ENCODE results near the gene WDR77. TPM values are rescaled to one million over a fixed set of nuclear protein-coding genes. Genes with fewer than 3 reads are reported as not detected.

Gene WDR77
- total and polyA plus RNA-seq, 2 of the 13 experiments (the other 11 are each of a cell fraction or from before 2014, with no cell fraction given), result 90.6 to 108 TPM

GRCh38 chr1:111497592-111497991, 48.5 kb upstream of the WDR77 start:
- H3K27me3 ChIP-seq (ENCODE audit: control insufficient read depth in 1 of 2, insufficient read depth in 2 of 2, low read length in 2 of 2), result no peaks in the 10 kb centered on the region
- H3K27ac ChIP-seq (ENCODE audit: extremely low read length, insufficient read depth, low read length), result no peak overlapping the region
- intact Hi-C loops (cut with micrococcal nuclease; ENCODE audit: unreplicated experiment), result no loop called here
- no peaks in the 10 kb centered on the region for H3K4me1 ChIP-seq (ENCODE audit: insufficient read depth, low read length)
- no TSS peak for BruUV-seq (replicated peaks)
- no peak for TF ChIP-seq HOXA5 (CRISPR knock-in tag; IDR thresholded peaks at IDR 0.05)
- no peak for TF ChIP-seq PPARG (CRISPR knock-in tag; conservative IDR thresholded peaks at IDR 0.05)
- TF ChIP-seq SMAD9 (CRISPR knock-in tag; IDR thresholded peaks at IDR 0.05), result no peak
- TF ChIP-seq, protein P1, sequence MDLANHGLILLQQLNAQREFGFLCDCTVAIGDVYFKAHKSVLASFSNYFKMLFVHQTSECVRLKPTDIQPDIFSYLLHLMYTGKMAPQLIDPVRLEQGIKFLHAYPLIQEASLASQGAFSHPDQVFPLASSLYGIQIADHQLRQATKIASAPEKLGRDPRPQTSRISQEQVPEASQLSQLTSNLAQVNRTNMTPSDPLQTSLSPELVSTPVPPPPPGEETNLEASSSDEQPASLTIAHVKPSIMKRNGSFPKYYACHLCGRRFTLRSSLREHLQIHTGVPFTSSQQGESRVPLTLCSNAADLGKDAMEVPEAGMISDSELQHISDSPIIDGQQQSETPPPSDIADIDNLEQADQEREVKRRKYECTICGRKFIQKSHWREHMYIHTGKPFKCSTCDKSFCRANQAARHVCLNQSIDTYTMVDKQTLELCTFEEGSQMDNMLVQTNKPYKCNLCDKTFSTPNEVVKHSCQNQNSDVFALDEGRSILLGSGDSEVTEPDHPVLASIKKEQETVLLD (CRISPR knock-in tag; IDR thresholded peaks at IDR 0.05; ENCODE audit: low read depth), result no peak
- no peak for TF ChIP-seq BCL3 (CRISPR knock-in tag; IDR thresholded peaks at IDR 0.05)
- TF ChIP-seq BCL6 (CRISPR knock-in tag; IDR thresholded peaks at IDR 0.05), result no peak
- TF ChIP-seq ZKSCAN1 (IDR thresholded peaks at IDR 0.05; ENCODE audit: low read length), result no peak
- FAIRE-seq, result no peak
- no peaks in the 10 kb centered on the region for H4K20me1 ChIP-seq (ENCODE audit: insufficient read depth, low read length)
- POLR2A ChIA-PET, result no interaction called here
- H3K36me3 ChIP-seq (replicated peaks in 1 of 2; ENCODE audit: control insufficient read depth in 1 of 2, insufficient read depth in 2 of 2, low read length in 2 of 2), result no peaks in the 10 kb centered on the region
- no peak overlapping the region for H3K4me3 ChIP-seq (replicated peaks in 1 of 3; ENCODE audit: insufficient read depth in 1 of 3, low read depth in 2 of 3, low read length in 3 of 3)
- CTCF ChIA-PET (ENCODE audit: low intra/inter-chr PET ratio, low total read pairs), result no interaction called here
- no peak for DNase-seq (ENCODE audit: low spot score)
- H3K79me2 ChIP-seq (ENCODE audit: insufficient read depth, low read length), result no peaks in the 10 kb centered on the region
- ATAC-seq, result no peak
- H3K9me3 ChIP-seq (ENCODE audit: low read length), result no peaks in the 10 kb centered on the region
- 61% methylated on average over 5 of the region's 5 CpGs for WGBS (ENCODE audit: low lambda C conversion rate)
- in situ Hi-C loops (cut with HindIII; ENCODE audit: extremely low pct_ligation_motif_present, low pct_unique_long_range_greater_than_20kb), result no loop called here
- H2AFZ ChIP-seq (ENCODE audit: low read length), result no peak overlapping the region
- H3K4me2 ChIP-seq (ENCODE audit: low read depth, low read length), result no peak overlapping the region
- no peak overlapping the region for H3K9ac ChIP-seq (ENCODE audit: insufficient read depth, low read depth, low read length)

DNA sequence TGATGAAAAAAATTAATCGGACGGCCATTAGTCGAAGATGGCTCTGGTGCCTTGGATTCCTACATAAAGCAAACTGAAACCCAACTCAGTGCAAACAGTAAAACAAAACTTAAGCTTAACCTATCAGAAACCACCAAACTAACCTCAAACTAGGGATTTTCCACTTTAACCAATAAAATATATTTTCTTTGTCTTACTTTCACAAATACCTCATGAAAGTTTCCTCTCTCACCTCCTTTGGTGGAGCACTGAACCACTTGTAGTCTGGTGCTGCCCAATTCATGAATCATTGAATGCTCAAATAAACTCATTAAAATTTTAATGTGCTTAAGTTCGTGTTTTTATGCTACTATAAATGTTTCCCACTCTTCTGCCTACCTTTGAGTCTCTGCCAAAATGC, 47.3 kb upstream of the WDR77 start:
- Histone ChIP-seq H4K20me1 (ENCODE audit: insufficient read depth, low read length) (no peaks in the 10 kb centered on the region), H2AFZ (ENCODE audit: low read length) (no peak overlapping the region), H3K4me3 (replicated peaks in 1 of 3; ENCODE audit: insufficient read depth in 1 of 3, low read depth in 2 of 3, low read length in 3 of 3) (no peak overlapping the region), H3K4me1 (ENCODE audit: insufficient read depth, low read length) (no peaks in the 10 kb centered on the region), H3K4me2 (ENCODE audit: low read depth, low read length) (no peak overlapping the region), H3K9me3 (ENCODE audit: low read length) (no peaks in the 10 kb centered on the region), H3K36me3 (replicated peaks in 1 of 2; ENCODE audit: control insufficient read depth in 1 of 2, insufficient read depth in 2 of 2, low read length in 2 of 2) (no peaks in the 10 kb centered on the region), H3K9ac (ENCODE audit: insufficient read depth, low read depth, low read length) (no peak overlapping the region), H3K79me2 (ENCODE audit: insufficient read depth, low read length) (no peaks in the 10 kb centered on the region), H3K27ac (ENCODE audit: extremely low read length, insufficient read depth, low read length) (no peak overlapping the region), H3K27me3 (ENCODE audit: control insufficient read depth in 1 of 2, insufficient read depth in 2 of 2, low read length in 2 of 2) (no peaks in the 10 kb centered on the region)
- FAIRE-seq (no peak), ATAC-seq (no peak), DNase-seq (ENCODE audit: low spot score) (no peak)
- ChIA-PET POLR2A (no interaction called here), CTCF (ENCODE audit: low intra/inter-chr PET ratio, low total read pairs) (no interaction called here)
- intact Hi-C loops (cut with micrococcal nuclease; ENCODE audit: unreplicated experiment), result no loop called here
- BruUV-seq (replicated peaks), result no TSS peak
- 71% methylated on average over 4 of the region's 4 CpGs for WGBS (ENCODE audit: low lambda C conversion rate)
- in situ Hi-C loops (cut with HindIII; ENCODE audit: extremely low pct_ligation_motif_present, low pct_unique_long_range_greater_than_20kb), result no loop called here
- TF ChIP-seq ZNF674 (CRISPR knock-in tag; IDR thresholded peaks at IDR 0.05; ENCODE audit: low read depth) (no peak), RXRB (CRISPR knock-in tag; IDR thresholded peaks at IDR 0.05; ENCODE audit: borderline replicate concordance) (no peak), HDAC6 (IDR thresholded peaks at IDR 0.05; ENCODE audit: low read depth, low read length) (no peak), ZNF382 (CRISPR knock-in tag; IDR thresholded peaks at IDR 0.05; ENCODE audit: borderline replicate concordance) (no peak), ZNF83 (CRISPR knock-in tag; IDR thresholded peaks at IDR 0.05; ENCODE audit: borderline replicate concordance) (no peak), MAZ (IDR thresholded peaks at IDR 0.05; ENCODE audit: borderline replicate concordance, low read depth, low read length) (no peak), MAZ (CRISPR knock-in tag; IDR thresholded peaks at IDR 0.05; ENCODE audit: low read depth) (no peak)
- TF ChIP-seq, protein P2, sequence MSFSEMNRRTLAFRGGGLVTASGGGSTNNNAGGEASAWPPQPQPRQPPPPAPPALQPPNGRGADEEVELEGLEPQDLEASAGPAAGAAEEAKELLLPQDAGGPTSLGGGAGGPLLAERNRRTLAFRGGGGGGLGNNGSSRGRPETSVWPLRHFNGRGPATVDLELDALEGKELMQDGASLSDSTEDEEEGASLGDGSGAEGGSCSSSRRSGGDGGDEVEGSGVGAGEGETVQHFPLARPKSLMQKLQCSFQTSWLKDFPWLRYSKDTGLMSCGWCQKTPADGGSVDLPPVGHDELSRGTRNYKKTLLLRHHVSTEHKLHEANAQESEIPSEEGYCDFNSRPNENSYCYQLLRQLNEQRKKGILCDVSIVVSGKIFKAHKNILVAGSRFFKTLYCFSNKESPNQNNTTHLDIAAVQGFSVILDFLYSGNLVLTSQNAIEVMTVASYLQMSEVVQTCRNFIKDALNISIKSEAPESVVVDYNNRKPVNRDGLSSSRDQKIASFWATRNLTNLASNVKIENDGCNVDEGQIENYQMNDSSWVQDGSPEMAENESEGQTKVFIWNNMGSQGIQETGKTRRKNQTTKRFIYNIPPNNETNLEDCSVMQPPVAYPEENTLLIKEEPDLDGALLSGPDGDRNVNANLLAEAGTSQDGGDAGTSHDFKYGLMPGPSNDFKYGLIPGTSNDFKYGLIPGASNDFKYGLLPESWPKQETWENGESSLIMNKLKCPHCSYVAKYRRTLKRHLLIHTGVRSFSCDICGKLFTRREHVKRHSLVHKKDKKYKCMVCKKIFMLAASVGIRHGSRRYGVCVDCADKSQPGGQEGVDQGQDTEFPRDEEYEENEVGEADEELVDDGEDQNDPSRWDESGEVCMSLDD (CRISPR knock-in tag; IDR thresholded peaks at IDR 0.05; ENCODE audit: borderline replicate concordance), result no peak

Data from HepG2 (cell line).